H9 (cell line): Measurements from ENCODE around the gene MORN3. TPM values are rescaled to one million over a fixed set of nuclear protein-coding genes. Genes with fewer than 3 reads are reported as not detected.

ENCODE experiments used
- DNase-seq: peaks from one replicate; pipeline ENCODE4 v3.0.0-alpha.2; 2017
- H2AFZ ChIP-seq: one replicate; pipeline ENCODE4 v1.6.1; 2013; ENCODE audit warnings: mild to moderate bottlenecking, low read length, control low read depth, moderate library complexity
- H2AK5ac ChIP-seq: 2 replicates; pipeline ENCODE4 v1.6.1; 2013; ENCODE audit warnings: low read length, control low read depth, mixed read lengths; ENCODE audit not compliant: insufficient read length
- H2BK120ac ChIP-seq: one replicate; pipeline ENCODE4 v1.6.1; 2013; ENCODE audit warnings: low read depth, mild to moderate bottlenecking, low read length, control low read depth, inconsistent platforms; ENCODE audit not compliant: poor library complexity, severe bottlenecking
- H2BK12ac ChIP-seq: 2 replicates; pipeline ENCODE4 v1.6.1; 2013; ENCODE audit warnings: low read length, control low read depth, mixed read lengths, low read depth; ENCODE audit not compliant: insufficient read length
- H2BK15ac ChIP-seq: 2 replicates; pipeline ENCODE4 v1.6.1; 2013; ENCODE audit warnings: low read depth, low read length, control low read depth
- H2BK20ac ChIP-seq: one replicate; pipeline ENCODE4 v1.6.1; 2013; ENCODE audit warnings: low read depth, mild to moderate bottlenecking, low read length, control low read depth, inconsistent platforms; ENCODE audit not compliant: poor library complexity, severe bottlenecking
- H2BK5ac ChIP-seq: 2 replicates; pipeline ENCODE4 v1.6.1; 2013; ENCODE audit warnings: low read length, control low read depth, mixed read lengths; ENCODE audit not compliant: insufficient read length
- H3K14ac ChIP-seq: 2 replicates; pipeline ENCODE4 v1.6.1; 2013; ENCODE audit warnings: low read length, control low read depth; ENCODE audit not compliant: insufficient read depth
- H3K18ac ChIP-seq: 2 replicates; pipeline ENCODE4 v1.6.1; 2013; ENCODE audit warnings: low read depth, mild to moderate bottlenecking, mixed read lengths, low read length, control low read depth; ENCODE audit not compliant: insufficient read length
- H3K23ac ChIP-seq: 2 replicates; pipeline ENCODE4 v1.6.1; 2013; ENCODE audit warnings: low read length, control low read depth, mixed read lengths, low read depth; ENCODE audit not compliant: insufficient read length
- H3K23me2 ChIP-seq: 2 replicates; pipeline ENCODE4 v1.6.1; 2013; ENCODE audit warnings: low read depth, mild to moderate bottlenecking, mixed read lengths, low read length, control low read depth; ENCODE audit not compliant: insufficient read length, poor library complexity, severe bottlenecking
- H3K27ac ChIP-seq: 2 replicates; pipeline ENCODE4 v1.5.1; 2013; ENCODE audit warnings: low read length, control low read depth, mixed read lengths, low read depth; ENCODE audit not compliant: insufficient read length
- H3K27me3 ChIP-seq: 2 replicates; pipeline ENCODE4 v1.6.1; 2013; ENCODE audit warnings: low read length, control low read depth, inconsistent platforms; ENCODE audit not compliant: insufficient read depth
- H3K4ac ChIP-seq: 2 replicates; pipeline ENCODE4 v1.6.1; 2013; ENCODE audit warnings: low read depth, mild to moderate bottlenecking, control low read depth, inconsistent platforms, low read length, moderate library complexity
- H3K4me1 ChIP-seq: 2 replicates; pipeline ENCODE4 v1.6.1; 2013; ENCODE audit warnings: low read length, control low read depth, inconsistent platforms; ENCODE audit not compliant: insufficient read depth
- H3K4me2 ChIP-seq: 2 replicates; pipeline ENCODE4 v1.6.1; 2013; ENCODE audit warnings: low read length, control low read depth, mixed read lengths; ENCODE audit not compliant: insufficient read length, insufficient read depth
- H3K56ac ChIP-seq: 2 replicates; pipeline ENCODE4 v1.6.1; 2013; ENCODE audit warnings: low read depth, mild to moderate bottlenecking, mixed read lengths, low read length, control low read depth; ENCODE audit not compliant: insufficient read length
- H3K79me1 ChIP-seq: 2 replicates; pipeline ENCODE4 v1.6.1; 2013; ENCODE audit warnings: low read depth, mild to moderate bottlenecking, moderate library complexity, low read length, control low read depth, inconsistent platforms; ENCODE audit not compliant: insufficient read depth, poor library complexity, severe bottlenecking
- H3K79me2 ChIP-seq: 2 replicates; pipeline ENCODE4 v1.6.1; 2013; ENCODE audit warnings: low read length, control low read depth, inconsistent platforms; ENCODE audit not compliant: insufficient read depth
- H3K9ac ChIP-seq: 2 replicates; pipeline ENCODE4 v1.6.1; 2013; ENCODE audit warnings: low read length, control low read depth, mixed read lengths; ENCODE audit not compliant: insufficient read length; ENCODE audit errors: extremely low read depth
- H3K9me3 ChIP-seq: one replicate; pipeline ENCODE4 v1.6.1; 2013; ENCODE audit warnings: low read depth, low read length, inconsistent platforms; ENCODE audit not compliant: control insufficient read depth
- H3T11ph ChIP-seq: one replicate; pipeline ENCODE4 v1.6.1; 2013; ENCODE audit warnings: mild to moderate bottlenecking, low read length, control low read depth, inconsistent platforms
- H4K20me1 ChIP-seq: one replicate; pipeline ENCODE4 v1.6.1; 2013; ENCODE audit not compliant: control insufficient read depth, insufficient read length, insufficient read depth
- H4K5ac ChIP-seq: 2 replicates; pipeline ENCODE4 v1.6.1; 2013; ENCODE audit warnings: low read depth, mild to moderate bottlenecking, mixed read lengths, low read length, control low read depth; ENCODE audit not compliant: insufficient read length
- H4K8ac ChIP-seq: replicated peaks from 2 replicates; pipeline ENCODE4 v1.6.1; 2013; ENCODE audit warnings: low read length, control low read depth, mixed read lengths, low read depth; ENCODE audit not compliant: insufficient read length
- H4K91ac ChIP-seq: 2 replicates; pipeline ENCODE4 v1.6.1; 2013; ENCODE audit warnings: low read depth, mild to moderate bottlenecking, moderate library complexity, mixed read lengths, low read length, control low read depth; ENCODE audit not compliant: insufficient read length
- H3K27ac Mint-ChIP-seq, 3 experiments: 2 replicates in 2 of 3; 3 replicates in 1 of 3; pipeline ENCODE4 v1.8.0; 2020 to 2021; ENCODE audit warnings: mixed read lengths in 3 of 3, mild to moderate bottlenecking in 1 of 3, moderate library complexity in 1 of 3
- H3K27me3 Mint-ChIP-seq: 2 replicates; pipeline ENCODE4 v1.8.0; 2021; ENCODE audit warnings: low read depth, mild to moderate bottlenecking, moderate library complexity, mixed read lengths
- H3K36me3 Mint-ChIP-seq, 3 experiments: 2 replicates in 2 of 3; 3 replicates in 1 of 3; pipeline ENCODE4 v1.8.0; 2020 to 2021; ENCODE audit warnings: low read depth in 3 of 3, mixed read lengths in 3 of 3; ENCODE audit not compliant: insufficient read depth in 1 of 3
- H3K4me1 Mint-ChIP-seq, 2 experiments: 2 replicates each; pipeline ENCODE4 v1.8.0; 2020; ENCODE audit warnings: mixed read lengths in 2 of 2
- H3K4me3 Mint-ChIP-seq, 2 experiments: 2 replicates in 1 of 2; 3 replicates in 1 of 2; pipeline ENCODE4 v1.8.0; 2020 to 2021; ENCODE audit warnings: mild to moderate bottlenecking in 2 of 2, mixed read lengths in 2 of 2, moderate library complexity in 1 of 2
- H3K9me3 Mint-ChIP-seq, 2 experiments: 2 replicates in 1 of 2; 3 replicates in 1 of 2; pipeline ENCODE4 v1.8.0; 2020; ENCODE audit warnings: mild to moderate bottlenecking in 2 of 2, mixed read lengths in 2 of 2, moderate library complexity in 1 of 2
- WGBS: extraction: QIAGEN DNeasy Blood & Tissue Kit; methylation state at CpG from one replicate; pipeline ENCODE4 v1.1.7; 2013; ENCODE audit warnings: missing lambda C conversion rate, low lambda C conversion rate, mixed read lengths; ENCODE audit not compliant: insufficient read length; ENCODE audit errors: extremely low coverage; 5-methylcytosine and 5-hydroxymethylcytosine counted together
- total RNA-seq: library from RNA; stranded (reverse); gene quantifications from 2 replicates; pipeline ENCODE4 v1.2.1, GENCODE V29; 2021
- TF ChIP-seq, protein P1 (sequence below): fragments of 200-600 bp; sonication (generic); conservative IDR thresholded peaks from 3 replicates; pipeline ENCODE4 v1.8.0; 2021; ENCODE audit warnings: antibody characterized with exemption, mild to moderate bottlenecking

MORN3 gene
- total RNA-seq, 1 experiment from 2014 or later, result 0.37 TPM

DNA sequence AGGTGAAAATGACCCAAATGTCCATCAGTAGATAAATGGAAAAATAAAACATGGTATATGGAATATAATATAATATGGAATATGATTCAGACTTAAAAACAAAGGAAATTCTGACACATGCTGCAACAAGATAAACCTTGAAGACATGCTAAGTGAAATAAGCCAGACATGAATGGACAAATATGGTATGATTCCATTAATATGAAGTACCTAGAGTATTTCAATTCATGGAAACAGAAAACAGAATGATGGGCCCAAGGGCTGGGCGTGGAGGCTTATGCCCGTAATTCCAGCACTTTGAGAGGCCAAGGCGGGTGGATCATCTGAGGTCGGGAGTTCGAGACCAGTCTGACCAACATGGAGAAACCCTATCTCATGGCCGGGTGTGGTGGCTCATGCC is 65.9 kb downstream of the MORN3 start:
- H3K9ac ChIP-seq, result no peak overlapping the region
- no peaks in the 10 kb centered on the region for H3K79me2 ChIP-seq
- Mint-ChIP-seq H3K4me3 (no peak overlapping the region), H3K36me3 (peaks cover 0 to 2% (median 0%) of the 10 kb centered on the region in 3 experiments; a peak in 3 of 7 replicates), H3K27me3 (no peaks in the 10 kb centered on the region), H3K4me1 (no peaks in the 10 kb centered on the region; a peak in 1 of 4 replicates), H3K27ac (no peak overlapping the region), H3K9me3 (peaks cover 0 to 4% of the 10 kb centered on the region in 2 experiments; a peak in 2 of 5 replicates)
- H2BK120ac ChIP-seq, result no peak overlapping the region
- H3K9me3 ChIP-seq, result no peaks in the 10 kb centered on the region
- TF ChIP-seq, protein P1, sequence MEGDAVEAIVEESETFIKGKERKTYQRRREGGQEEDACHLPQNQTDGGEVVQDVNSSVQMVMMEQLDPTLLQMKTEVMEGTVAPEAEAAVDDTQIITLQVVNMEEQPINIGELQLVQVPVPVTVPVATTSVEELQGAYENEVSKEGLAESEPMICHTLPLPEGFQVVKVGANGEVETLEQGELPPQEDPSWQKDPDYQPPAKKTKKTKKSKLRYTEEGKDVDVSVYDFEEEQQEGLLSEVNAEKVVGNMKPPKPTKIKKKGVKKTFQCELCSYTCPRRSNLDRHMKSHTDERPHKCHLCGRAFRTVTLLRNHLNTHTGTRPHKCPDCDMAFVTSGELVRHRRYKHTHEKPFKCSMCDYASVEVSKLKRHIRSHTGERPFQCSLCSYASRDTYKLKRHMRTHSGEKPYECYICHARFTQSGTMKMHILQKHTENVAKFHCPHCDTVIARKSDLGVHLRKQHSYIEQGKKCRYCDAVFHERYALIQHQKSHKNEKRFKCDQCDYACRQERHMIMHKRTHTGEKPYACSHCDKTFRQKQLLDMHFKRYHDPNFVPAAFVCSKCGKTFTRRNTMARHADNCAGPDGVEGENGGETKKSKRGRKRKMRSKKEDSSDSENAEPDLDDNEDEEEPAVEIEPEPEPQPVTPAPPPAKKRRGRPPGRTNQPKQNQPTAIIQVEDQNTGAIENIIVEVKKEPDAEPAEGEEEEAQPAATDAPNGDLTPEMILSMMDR, result no peak
- H3K14ac ChIP-seq, result no peak overlapping the region
- H3K18ac ChIP-seq, result no peak overlapping the region
- H2BK12ac ChIP-seq, result no peak overlapping the region
- no peak overlapping the region for H2BK15ac ChIP-seq
- no peaks in the 10 kb centered on the region for H3K79me1 ChIP-seq
- no peaks in the 10 kb centered on the region for H3K23me2 ChIP-seq
- no peak overlapping the region for H2AK5ac ChIP-seq
- WGBS, result no CpG with 5 or more reads among the region's 6 CpGs
- no peak overlapping the region for H2BK5ac ChIP-seq
- no peak overlapping the region for H3K4ac ChIP-seq
- H3K56ac ChIP-seq, result no peak overlapping the region
- no peak overlapping the region for H2BK20ac ChIP-seq
- H3K27ac ChIP-seq, result no peak overlapping the region
- no peaks in the 10 kb centered on the region for H4K20me1 ChIP-seq
- H3K4me2 ChIP-seq, result no peak overlapping the region
- no peak overlapping the region for H4K91ac ChIP-seq
- no peaks in the 10 kb centered on the region for H3K27me3 ChIP-seq
- no peaks in the 10 kb centered on the region for H3K4me1 ChIP-seq
- DNase-seq, result no peak
- H4K8ac ChIP-seq, result no peak overlapping the region
- H2AFZ ChIP-seq, result no peak overlapping the region
- no peak overlapping the region for H3T11ph ChIP-seq
- no peak overlapping the region for H4K5ac ChIP-seq
- no peak overlapping the region for H3K23ac ChIP-seq
